Heart left ventricle (tissue), 13 donors: ENCODE results near the gene IGFL4.

ENCODE experiments used
- POLR2A ChIP-seq, 2 donors: fragments of 450-650 bp; IDR thresholded peaks; one replicate each; pipeline ENCODE4 v1.6.1; 2017; ENCODE audit warnings: antibody characterized with exemption in 2 of 2, mild to moderate bottlenecking in 2 of 2, moderate library complexity in 2 of 2
- TF ChIP-seq, protein P1 (sequence below), 12 donors: fragments of 200-600 bp; sonication (generic) in 4 of 12; IDR thresholded peaks; one replicate each; pipeline versions ENCODE4 v1.5.0 to v1.8.0; 2018 to 2022; ENCODE audit warnings: antibody characterized with exemption in 12 of 12, mild to moderate bottlenecking in 5 of 12
- donor health status: ischemic (EF 13 %, LVEDD 7.1; RV severe dilation, severe dysfunction).
- donor health status: DM: no; HTN: yes; CAD: no.
- donor health status: DM: no; HTN: no; CAD: no.
- donor health status: ischemic (EF 25% LVEDD 6.9; RV normal size, moderate dysfunction).
- donor health status: ischemic (EF 25% LVEDD 5.7; RV mildly dilated, moderate dysfunction).
- donor health status: ischemic (EF 35%, LVEDD 5.7; RV mildly dilated, moderate dysfunction).
- donor health status: nonischemic (EF 11% LVEDD 7.7; RV severe dilation, severe dysfunction).
- donor health status: DM: yes; HTN: yes; CAD: no.
- donor health status: PGD.
- donor health status: ischemic (EF 29% LVEDD 5.4; RV normal size, mild dysfunction).
- donor health status: nonischemic (EF 23%, LVEDD 6.1; RV moderate dilation, normal function).

DNA sequence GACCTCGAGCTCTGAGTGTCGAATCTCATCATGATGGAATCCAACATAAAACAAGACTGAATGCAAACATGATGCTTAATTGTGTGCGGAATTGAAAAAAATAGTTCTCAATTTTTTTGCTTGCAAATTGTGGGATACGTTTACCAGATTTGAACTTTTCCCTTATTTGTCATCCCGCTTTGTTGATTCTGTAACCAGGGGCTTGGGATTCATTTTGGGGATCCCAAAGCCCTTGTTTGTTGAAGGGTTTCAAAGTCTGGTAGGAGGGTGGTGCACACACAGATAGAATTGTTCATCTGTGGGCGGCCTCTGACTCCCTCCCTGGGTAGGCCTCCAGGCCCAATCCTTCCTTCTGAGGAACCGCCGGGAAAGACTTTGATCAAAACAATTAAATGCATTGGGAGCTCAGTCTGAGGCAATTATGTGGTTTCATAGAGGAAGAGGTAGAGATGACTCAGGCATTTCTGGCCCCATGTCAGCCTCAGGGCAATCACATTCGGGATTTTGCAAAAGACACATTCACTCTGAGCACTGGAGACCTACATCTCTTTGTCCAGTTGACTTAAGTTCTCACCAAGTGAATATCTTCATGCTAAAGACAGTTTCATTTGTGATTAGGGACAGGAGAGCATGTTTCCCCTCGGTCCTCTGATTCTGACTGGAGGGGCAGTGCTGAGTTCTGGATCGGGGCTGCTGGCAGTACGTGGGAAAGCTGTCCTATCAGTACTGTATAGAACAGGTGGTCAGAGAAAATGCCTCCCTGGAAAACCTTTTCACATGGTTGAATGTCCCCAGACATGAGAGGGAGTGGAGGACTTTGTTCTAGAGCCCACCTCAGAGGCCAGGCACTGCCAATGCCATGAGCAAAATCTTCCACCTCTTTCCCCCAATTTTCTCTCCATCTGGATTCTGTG is 27.8 kb upstream of the IGFL4 start:
- TF ChIP-seq POLR2A (IDR thresholded peaks at IDR 0.05): no peak
- TF ChIP-seq, protein P1, sequence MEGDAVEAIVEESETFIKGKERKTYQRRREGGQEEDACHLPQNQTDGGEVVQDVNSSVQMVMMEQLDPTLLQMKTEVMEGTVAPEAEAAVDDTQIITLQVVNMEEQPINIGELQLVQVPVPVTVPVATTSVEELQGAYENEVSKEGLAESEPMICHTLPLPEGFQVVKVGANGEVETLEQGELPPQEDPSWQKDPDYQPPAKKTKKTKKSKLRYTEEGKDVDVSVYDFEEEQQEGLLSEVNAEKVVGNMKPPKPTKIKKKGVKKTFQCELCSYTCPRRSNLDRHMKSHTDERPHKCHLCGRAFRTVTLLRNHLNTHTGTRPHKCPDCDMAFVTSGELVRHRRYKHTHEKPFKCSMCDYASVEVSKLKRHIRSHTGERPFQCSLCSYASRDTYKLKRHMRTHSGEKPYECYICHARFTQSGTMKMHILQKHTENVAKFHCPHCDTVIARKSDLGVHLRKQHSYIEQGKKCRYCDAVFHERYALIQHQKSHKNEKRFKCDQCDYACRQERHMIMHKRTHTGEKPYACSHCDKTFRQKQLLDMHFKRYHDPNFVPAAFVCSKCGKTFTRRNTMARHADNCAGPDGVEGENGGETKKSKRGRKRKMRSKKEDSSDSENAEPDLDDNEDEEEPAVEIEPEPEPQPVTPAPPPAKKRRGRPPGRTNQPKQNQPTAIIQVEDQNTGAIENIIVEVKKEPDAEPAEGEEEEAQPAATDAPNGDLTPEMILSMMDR (IDR thresholded peaks at IDR 0.05): no peak
